HG02943 (cell line): ENCODE measurements around the gene FAAP100.
"Not testable (repeated sequence)": the region's sequence is repeated elsewhere in the genome, so short reads cannot be mapped to it uniquely, and the experiment has no call there.

Experiments
- ATAC-seq: cut with Tn5 transposase; IDR thresholded peaks from one replicate; pipeline ENCODE4 v1.9.1; 2021; ENCODE audit warnings: mild to moderate bottlenecking, low read depth, moderate library complexity; ENCODE audit not compliant: unreplicated experiment

The FAAP100 gene

GRCh38 chr17:81552244-81553017 is at the start of gene FAAP100:
Gene FAAP100, minus strand, starts transcription at chr17:81552353. Its CDS starts 23 bp downstream, at chr17:81552330.
- no peak for ATAC-seq

- no peak for ATAC-seq
These were observed 49.5 kb upstream of the FAAP100 start for GRCh38 chr17:81601525-81602120.

GRCh38 chr17:81599719-81600486 is 47.8 kb upstream of the FAAP100 start:
- ATAC-seq, result no peak

GRCh38 chr17:81593105-81593871 is 41.1 kb upstream of the FAAP100 start:
- no peak for ATAC-seq

- ATAC-seq, result no peak
These were observed 39.8 kb upstream of the FAAP100 start for GRCh38 chr17:81591971-81592370.

- no peak for ATAC-seq
These were observed 38.0 kb upstream of the FAAP100 start for GRCh38 chr17:81590121-81590520.

GRCh38 chr17:81589612-81590011 is 37.5 kb upstream of the FAAP100 start:
- ATAC-seq, result no peak

- no peak for ATAC-seq
These were observed 33.9 kb upstream of the FAAP100 start for GRCh38 chr17:81586096-81586495.

GRCh38 chr17:81584771-81585170 is 32.6 kb upstream of the FAAP100 start:
- ATAC-seq, result not testable (repeated sequence)

GRCh38 chr17:81583589-81584342 is 31.6 kb upstream of the FAAP100 start:
- no peak for ATAC-seq

GRCh38 chr17:81582749-81583148 is 30.6 kb upstream of the FAAP100 start:
- no peak for ATAC-seq

- no peak for ATAC-seq
These were observed 30.2 kb upstream of the FAAP100 start for GRCh38 chr17:81582341-81582740.

GRCh38 chr17:81581758-81582157 is 29.6 kb upstream of the FAAP100 start:
- ATAC-seq, result no peak

- ATAC-seq, result no peak
These were observed 28.3 kb upstream of the FAAP100 start for GRCh38 chr17:81580481-81580880.

GRCh38 chr17:81579821-81580321 is 27.7 kb upstream of the FAAP100 start:
- ATAC-seq, result no peak

- ATAC-seq, result no peak
These were observed 27.1 kb upstream of the FAAP100 start for GRCh38 chr17:81579298-81579697.

- ATAC-seq, result no peak
These were observed 26.5 kb upstream of the FAAP100 start for GRCh38 chr17:81578561-81579225.

- ATAC-seq, result no peak
These were observed 25.9 kb upstream of the FAAP100 start for GRCh38 chr17:81578038-81578441.
